ENCODE measurements around the gene GNG7.
"Not testable (repeated sequence)": the region's sequence is repeated elsewhere in the genome, so short reads cannot be mapped to it uniquely, and the experiment has no call there.

The GNG7 gene

GRCh38 chr19:2652504-2653099 lies 49.9 kb downstream of the GNG7 start:
- Histone ChIP-seq H3K27ac (ENCODE audit: low read length) (no peak overlapping the region), H3K9me3 (ENCODE audit: control insufficient read depth, insufficient read depth, low read length) (peaks cover 2% of the 10 kb centered on the region; the same call in 1 of the 2 replicates), H3K27me3 (ENCODE audit: control insufficient read depth, insufficient read depth, low read length) (no peaks in the 10 kb centered on the region), H3K36me3 (ENCODE audit: control insufficient read depth, insufficient read depth, low read length) (peaks cover 2% of the 10 kb centered on the region; the same call in 1 of the 2 replicates), H3K4me3 (ENCODE audit: low read length) (no peak overlapping the region), H3K4me1 (ENCODE audit: control insufficient read depth, insufficient read depth, low read length) (peaks cover 5% of the 10 kb centered on the region; the same call in 1 of the 2 replicates)
- no peak for DNase-seq (ENCODE audit: low read depth, low spot score)
- no CpG with 5 or more reads among the region's 8 CpGs for WGBS (ENCODE audit: insufficient coverage, insufficient read length)

DNA sequence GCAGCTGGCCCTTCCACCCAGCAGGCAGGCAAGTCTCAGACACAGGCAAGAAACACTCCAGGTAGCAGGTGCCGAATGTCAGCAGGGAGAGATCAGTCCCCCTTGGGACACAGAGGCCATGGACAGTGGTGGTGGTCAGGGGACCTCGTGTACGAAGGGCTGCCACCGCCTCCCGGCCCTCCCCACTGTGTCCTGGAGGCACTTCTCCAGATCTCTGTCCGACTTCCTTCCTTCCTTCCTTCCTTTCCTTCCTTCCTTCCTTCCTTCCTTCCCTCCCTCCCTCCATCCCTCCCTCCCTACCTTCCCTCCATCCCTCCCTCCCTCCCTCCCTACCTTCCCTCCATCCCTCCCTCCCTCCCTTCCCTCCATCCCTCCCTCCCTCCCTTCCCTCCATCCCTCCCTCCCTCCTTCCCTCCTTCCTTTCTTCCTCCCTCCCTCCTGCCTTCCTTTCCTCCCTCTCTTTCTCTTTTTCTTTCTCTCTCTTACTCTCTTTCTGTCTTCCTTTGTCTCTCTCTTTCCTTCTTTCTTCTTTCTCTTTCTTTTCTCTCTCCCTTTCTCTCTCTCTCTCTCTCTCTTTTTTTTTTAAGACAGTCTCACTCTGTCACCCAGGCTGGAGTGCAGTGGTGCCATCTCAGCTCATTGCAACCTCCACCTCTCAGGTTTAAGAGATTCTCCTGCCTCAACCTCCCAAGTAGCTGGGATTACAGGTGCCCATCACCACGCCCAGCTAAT lies 51.3 kb downstream of the GNG7 start:
- H3K4me1 ChIP-seq (ENCODE audit: control insufficient read depth, insufficient read depth, low read length); H3K36me3 ChIP-seq (ENCODE audit: control insufficient read depth, insufficient read depth, low read length); H3K4me3 ChIP-seq (ENCODE audit: low read length); H3K9me3 ChIP-seq (ENCODE audit: control insufficient read depth, insufficient read depth, low read length); DNase-seq (ENCODE audit: low read depth, low spot score); H3K27ac ChIP-seq (ENCODE audit: low read length); H3K27me3 ChIP-seq (ENCODE audit: control insufficient read depth, insufficient read depth, low read length): not testable (repeated sequence)
- no CpG with 5 or more reads among the region's 7 CpGs for WGBS (ENCODE audit: insufficient coverage, insufficient read length)

- no peak for DNase-seq (ENCODE audit: low read depth, low spot score)
- Histone ChIP-seq H3K9me3 (ENCODE audit: control insufficient read depth, insufficient read depth, low read length) (peaks cover 2% of the 10 kb centered on the region; the same call in 1 of the 2 replicates), H3K4me1 (ENCODE audit: control insufficient read depth, insufficient read depth, low read length) (peaks cover 5% of the 10 kb centered on the region; the same call in 1 of the 2 replicates), H3K4me3 (ENCODE audit: low read length) (no peak overlapping the region; the same call in 1 of the 2 replicates), H3K27ac (ENCODE audit: low read length) (no peak overlapping the region), H3K27me3 (ENCODE audit: control insufficient read depth, insufficient read depth, low read length) (no peaks in the 10 kb centered on the region), H3K36me3 (ENCODE audit: control insufficient read depth, insufficient read depth, low read length) (peaks cover 2% of the 10 kb centered on the region; the same call in 1 of the 2 replicates)
- WGBS (ENCODE audit: insufficient coverage, insufficient read length): no CpG with 5 or more reads among the region's 21 CpGs
Measured at GRCh38 chr19:2650515-2650914, 52.0 kb downstream of the GNG7 start.

- H3K4me3 ChIP-seq (ENCODE audit: low read length): no peak overlapping the region
- H3K36me3 ChIP-seq (ENCODE audit: control insufficient read depth, insufficient read depth, low read length): peaks cover 2% of the 10 kb centered on the region; the same call in 1 of the 2 replicates
- H3K9me3 ChIP-seq (ENCODE audit: control insufficient read depth, insufficient read depth, low read length): peaks cover 2% of the 10 kb centered on the region; the same call in 1 of the 2 replicates
- no CpG with 5 or more reads among the region's 4 CpGs for WGBS (ENCODE audit: insufficient coverage, insufficient read length)
- DNase-seq (ENCODE audit: low read depth, low spot score): no peak
- no peak overlapping the region for H3K27ac ChIP-seq (ENCODE audit: low read length)
- no peaks in the 10 kb centered on the region for H3K4me1 ChIP-seq (ENCODE audit: control insufficient read depth, insufficient read depth, low read length)
- H3K27me3 ChIP-seq (ENCODE audit: control insufficient read depth, insufficient read depth, low read length): no peaks in the 10 kb centered on the region
Measured at GRCh38 chr19:2648528-2648937, 54.0 kb downstream of the GNG7 start.

DNA sequence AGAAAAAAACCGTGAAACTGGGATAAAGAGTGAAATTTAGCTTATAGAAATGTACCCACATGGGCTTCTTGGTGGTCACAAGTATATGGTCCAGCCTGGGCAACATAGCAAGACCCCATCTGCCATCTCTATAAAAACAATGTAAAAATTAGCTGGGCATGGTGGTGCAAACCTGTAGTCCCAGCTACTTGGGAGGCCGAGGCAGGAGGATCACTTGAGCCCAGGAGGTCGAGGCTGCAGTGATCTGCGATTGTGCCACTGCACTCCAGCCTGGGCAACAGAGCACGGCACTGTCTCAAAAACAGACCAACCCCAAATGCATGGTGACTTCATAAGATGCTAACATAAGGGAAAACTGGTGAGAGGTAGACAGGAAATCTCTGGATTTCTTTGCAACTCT lies 54.4 kb downstream of the GNG7 start:
- Histone ChIP-seq H3K4me1 (ENCODE audit: control insufficient read depth, insufficient read depth, low read length) (no peaks in the 10 kb centered on the region), H3K27ac (ENCODE audit: low read length) (no peak overlapping the region), H3K27me3 (ENCODE audit: control insufficient read depth, insufficient read depth, low read length) (no peaks in the 10 kb centered on the region), H3K4me3 (ENCODE audit: low read length) (no peak overlapping the region), H3K9me3 (ENCODE audit: control insufficient read depth, insufficient read depth, low read length) (peaks cover 2% of the 10 kb centered on the region; the same call in 1 of the 2 replicates), H3K36me3 (ENCODE audit: control insufficient read depth, insufficient read depth, low read length) (peaks cover 2% of the 10 kb centered on the region; the same call in 1 of the 2 replicates)
- no peak for DNase-seq (ENCODE audit: low read depth, low spot score)
- WGBS (ENCODE audit: insufficient coverage, insufficient read length): no CpG with 5 or more reads among the region's 5 CpGs

DNA sequence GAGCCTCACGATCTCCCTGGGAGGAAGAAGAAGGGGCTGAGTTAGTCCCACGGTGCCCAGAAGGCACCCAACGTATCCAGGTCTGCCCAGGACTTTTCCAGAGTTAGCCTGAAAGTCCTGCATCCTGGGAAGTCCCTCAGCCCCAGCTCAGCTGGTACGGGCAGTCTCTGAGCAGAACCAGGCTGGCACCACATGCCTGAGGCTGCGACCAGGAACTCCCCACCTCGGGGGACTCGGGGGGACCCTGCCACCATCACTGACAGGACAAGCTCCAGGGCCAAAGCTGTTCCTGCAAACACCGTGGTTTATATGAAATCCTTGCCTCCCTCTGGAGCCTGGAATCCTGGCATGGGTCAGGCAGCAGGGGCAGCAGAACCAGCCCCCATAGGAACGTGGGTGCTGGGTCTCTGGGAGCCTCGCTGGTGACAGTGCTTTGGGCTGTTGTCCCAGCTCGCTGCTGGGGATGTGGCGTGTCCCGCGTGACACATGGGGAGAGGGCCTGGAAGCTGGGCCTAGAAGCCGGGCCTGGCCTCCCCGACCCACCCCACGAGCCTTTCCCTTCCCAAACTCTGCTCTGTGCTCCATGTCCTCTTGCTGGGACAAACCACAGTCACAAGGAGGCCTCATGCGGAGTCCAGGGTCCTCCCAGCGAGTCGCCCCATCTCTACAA lies 55.5 kb downstream of the GNG7 start:
- H3K27me3 ChIP-seq (ENCODE audit: control insufficient read depth, insufficient read depth, low read length): no peaks in the 10 kb centered on the region
- no peaks in the 10 kb centered on the region for H3K4me1 ChIP-seq (ENCODE audit: control insufficient read depth, insufficient read depth, low read length)
- no peak for DNase-seq (ENCODE audit: low read depth, low spot score)
- H3K27ac ChIP-seq (ENCODE audit: low read length): no peak overlapping the region
- peaks cover 2% of the 10 kb centered on the region; the same call in 1 of the 2 replicates for H3K36me3 ChIP-seq (ENCODE audit: control insufficient read depth, insufficient read depth, low read length)
- no CpG with 5 or more reads among the region's 20 CpGs for WGBS (ENCODE audit: insufficient coverage, insufficient read length)
- H3K4me3 ChIP-seq (ENCODE audit: low read length): no peak overlapping the region
- peaks cover 2% of the 10 kb centered on the region; the same call in 1 of the 2 replicates for H3K9me3 ChIP-seq (ENCODE audit: control insufficient read depth, insufficient read depth, low read length)

DNA sequence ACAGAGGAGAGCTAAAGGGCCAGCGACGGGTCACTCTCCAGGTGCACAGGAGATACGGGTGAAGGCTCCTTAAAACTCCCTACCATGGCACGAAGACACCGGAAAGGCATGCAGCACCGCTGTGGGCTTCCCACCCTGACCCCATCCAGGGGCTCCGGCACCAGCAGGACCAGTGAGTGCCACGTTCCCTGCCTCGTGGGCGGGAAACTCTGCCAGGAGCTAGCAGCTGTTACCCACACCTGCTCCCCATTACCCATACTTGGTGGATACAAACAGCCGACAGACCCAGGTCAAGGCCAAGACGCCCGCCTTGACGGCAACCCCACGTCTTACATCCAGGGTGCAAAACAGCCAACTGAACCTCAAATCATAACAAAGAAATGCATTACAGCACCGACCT lies 56.7 kb downstream of the GNG7 start:
- Histone ChIP-seq H3K36me3 (ENCODE audit: control insufficient read depth, insufficient read depth, low read length) (peaks cover 2% of the 10 kb centered on the region; the same call in 1 of the 2 replicates), H3K4me3 (ENCODE audit: low read length) (no peak overlapping the region), H3K27me3 (ENCODE audit: control insufficient read depth, insufficient read depth, low read length) (no peaks in the 10 kb centered on the region), H3K27ac (ENCODE audit: low read length) (no peak overlapping the region), H3K9me3 (ENCODE audit: control insufficient read depth, insufficient read depth, low read length) (peaks cover 2% of the 10 kb centered on the region; the same call in 1 of the 2 replicates), H3K4me1 (ENCODE audit: control insufficient read depth, insufficient read depth, low read length) (no peaks in the 10 kb centered on the region)
- no peak for DNase-seq (ENCODE audit: low read depth, low spot score)
- WGBS (ENCODE audit: insufficient coverage, insufficient read length): no CpG with 5 or more reads among the region's 16 CpGs

- not testable (repeated sequence) for DNase-seq (ENCODE audit: low read depth, low spot score); H3K4me3 ChIP-seq (ENCODE audit: low read length); H3K36me3 ChIP-seq (ENCODE audit: control insufficient read depth, insufficient read depth, low read length); H3K27ac ChIP-seq (ENCODE audit: low read length); H3K4me1 ChIP-seq (ENCODE audit: control insufficient read depth, insufficient read depth, low read length); H3K9me3 ChIP-seq (ENCODE audit: control insufficient read depth, insufficient read depth, low read length); H3K27me3 ChIP-seq (ENCODE audit: control insufficient read depth, insufficient read depth, low read length)
- no CpG with 5 or more reads among the region's 38 CpGs for WGBS (ENCODE audit: insufficient coverage, insufficient read length)
Measured at GRCh38 chr19:2643123-2643737, 59.3 kb downstream of the GNG7 start.

DNA sequence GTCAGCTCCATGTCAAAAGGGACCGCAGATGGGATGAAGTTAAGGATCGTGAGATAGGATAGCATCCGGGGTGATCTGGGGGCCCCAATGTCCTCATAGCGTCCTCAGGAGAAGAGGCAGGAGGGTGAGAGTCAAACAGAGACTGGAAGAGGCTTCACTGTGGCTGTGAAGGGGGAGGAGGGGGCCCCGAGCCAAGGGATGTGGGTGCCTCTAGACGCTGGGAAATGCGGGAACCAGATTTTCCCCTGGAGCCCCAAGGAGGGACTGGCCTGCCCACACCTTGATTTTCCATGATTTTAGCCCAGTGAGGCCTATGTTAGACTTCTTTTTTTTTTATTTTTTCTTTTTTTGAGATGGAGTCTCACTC lies 61.2 kb downstream of the GNG7 start:
- no peak overlapping the region for H3K27ac ChIP-seq (ENCODE audit: low read length)
- no peaks in the 10 kb centered on the region for H3K36me3 ChIP-seq (ENCODE audit: control insufficient read depth, insufficient read depth, low read length)
- H3K4me1 ChIP-seq (ENCODE audit: control insufficient read depth, insufficient read depth, low read length): 0 out of 2 replicates have a peak, but pooled peaks cover 2% of the 10 kb centered on the region
- DNase-seq (ENCODE audit: low read depth, low spot score): no peak
- H3K4me3 ChIP-seq (ENCODE audit: low read length): no peak overlapping the region
- H3K27me3 ChIP-seq (ENCODE audit: control insufficient read depth, insufficient read depth, low read length): no peaks in the 10 kb centered on the region
- WGBS (ENCODE audit: insufficient coverage, insufficient read length): no CpG with 5 or more reads among the region's 7 CpGs
- no peaks in the 10 kb centered on the region for H3K9me3 ChIP-seq (ENCODE audit: control insufficient read depth, insufficient read depth, low read length)

Measured in iPS DF 6.9 (cell line).